Measurements from ENCODE around the gene U2AF2. TPM values are rescaled to one million over a fixed set of nuclear protein-coding genes. Genes with fewer than 3 reads are reported as not detected.

U2AF2 gene
- polyA plus RNA-seq, 1 of the 3 experiments (the other 2 are of a cell fraction) = 321 TPM

DNA sequence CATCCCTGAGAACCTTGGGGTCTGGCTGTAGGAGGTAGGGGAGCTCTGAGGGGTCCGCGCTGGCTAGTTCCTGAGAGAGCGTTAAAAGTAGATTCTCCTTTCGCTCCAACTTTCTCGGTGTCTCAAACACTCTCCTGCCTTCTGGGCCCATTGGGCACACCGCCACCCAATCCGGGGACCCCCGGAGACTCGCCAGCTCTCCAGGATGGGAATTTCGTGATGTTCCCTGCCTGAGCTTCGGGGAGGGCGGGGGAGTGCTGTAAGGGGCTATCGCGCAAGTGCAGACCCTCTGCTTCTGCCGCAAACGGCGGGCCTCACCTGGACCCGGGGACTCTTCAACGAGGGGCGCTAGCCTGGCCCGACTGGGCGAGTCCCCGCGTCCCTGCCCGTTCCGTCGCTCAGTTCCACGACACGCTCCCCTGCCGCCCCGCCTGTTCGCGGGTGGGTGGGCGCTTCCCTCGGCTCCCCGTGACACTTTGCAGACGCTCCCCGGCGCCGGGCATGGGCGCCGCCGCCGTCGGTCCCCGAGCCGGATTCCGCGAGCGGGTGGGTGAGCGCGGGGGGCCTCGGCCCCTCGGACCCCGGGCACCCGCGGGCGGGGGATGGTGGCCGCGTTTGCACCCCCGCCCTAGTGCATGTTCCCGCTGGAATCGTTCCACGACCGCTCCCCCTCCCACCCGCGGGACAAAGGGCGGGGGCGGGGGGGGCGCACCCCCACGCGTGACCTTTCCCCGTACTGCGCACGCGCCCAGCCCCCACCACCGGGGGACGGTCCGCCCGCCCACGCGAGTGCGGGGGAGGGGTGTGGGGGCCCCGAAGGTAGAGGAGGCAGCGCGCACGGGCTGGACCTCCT is 6.9 kb upstream of the U2AF2 start, which contains the start of gene CCDC106:
TSS of gene CCDC106 (plus strand) at position 481 of the 853 bp plus-strand sequence. CDS start 835 bp downstream, outside the sequence.
- Histone ChIP-seq H3K9ac (peak within 1 kb of the TSS; percentile 77), H3K4me1 (ENCODE audit: control insufficient read depth in 1 of 2, insufficient read depth in 2 of 2, low read depth in 1 of 2, low read length in 1 of 2) (peaks cover 8 to 36% of the 10 kb centered on the region in 2 experiments; a peak in 2 of 4 replicates), H3K9me3 (no peaks in the 10 kb centered on the region), H4K20me1 (ENCODE audit: insufficient read depth) (no peaks in the 10 kb centered on the region), H2AFZ (ENCODE audit: low read depth) (peak within 1 kb of the TSS; percentile 83; the same call in 1 of the 2 replicates), H3K4me3 (ENCODE audit: low read depth in 2 of 2, low read length in 1 of 2) (peak within 1 kb of the TSS; percentile 77 to 82), H3K27me3 (ENCODE audit: insufficient read depth) (no peaks in the 10 kb centered on the region), H3K4me2 (peak within 1 kb of the TSS; percentile 96), H3F3A (replicated peaks; ENCODE audit: insufficient read depth) (peaks cover 17% of the 10 kb centered on the region), H3K36me3 (replicated peaks in 1 of 2; ENCODE audit: control insufficient read depth in 1 of 2, insufficient read depth in 2 of 2, low read length in 1 of 2) (peaks cover 3 to 30% of the 10 kb centered on the region in 2 experiments), H3K9me2 (no peaks in the 10 kb centered on the region), H3K27ac (ENCODE audit: low read depth in 2 of 2, low read length in 1 of 2) (peak within 1 kb of the TSS; percentile 27 to 94; a peak in 3 of 4 replicates), H3K79me2 (ENCODE audit: insufficient read depth) (peaks cover 41% of the 10 kb centered on the region)
- ChIA-PET CTCF (interaction anchor here (1.0 to 4.5 kb wide), 5 partner anchors 10 to 507 kb away, joined by 4 to 30 read pairs (median 5); partner anchors contain the start of gene ZNF865), POLR2A (interaction anchor here (0.9 kb wide), 1 partner anchor 23 kb away, joined by 4 read pairs; the partner anchor contains the start of gene ZNF784)
- WGBS (ENCODE audit: low lambda C conversion rate) = 18% methylated on average over 8 of the region's 87 CpGs
- DNase-seq = peak; percentile 93
- TF ChIP-seq NFIC (IDR thresholded peaks at IDR 0.05; ENCODE audit: borderline replicate concordance) (peak; percentile 22; the same call in 1 of the 2 replicates), GATA2 (CRISPR knock-in tag; IDR thresholded peaks at IDR 0.05) (no peak), TAF1 (IDR thresholded peaks at IDR 0.05; ENCODE audit: borderline replicate concordance, low read depth, low read length) (no peak; the same call in 1 of the 2 replicates), POLR2AphosphoS5 (IDR thresholded peaks at IDR 0.05; ENCODE audit: low read depth, low read length) (peak; percentile 23; the same call in 1 of the 2 replicates), ELF1 (IDR thresholded peaks at IDR 0.05) (no peak), FOXJ3 (CRISPR knock-in tag; IDR thresholded peaks at IDR 0.05) (no peak), TEAD4 (IDR thresholded peaks at IDR 0.05; ENCODE audit: borderline replicate concordance, insufficient read depth) (0 out of 2 replicates have a peak, but pooled peaks have one; percentile 28), MEF2A (IDR thresholded peaks at IDR 0.05; ENCODE audit: borderline replicate concordance, low read depth) (no peak), MXI1 (IDR thresholded peaks at IDR 0.05; ENCODE audit: low read depth, low read length) (no peak), FOXM1 (IDR thresholded peaks at IDR 0.05; ENCODE audit: low read depth) (no peak), EZH2phosphoT487 (IDR thresholded peaks at IDR 0.05; ENCODE audit: borderline replicate concordance, low read depth) (no peak), SIN3A (IDR thresholded peaks at IDR 0.05; ENCODE audit: borderline replicate concordance, low read depth, low read length) (no peak), GABPA (IDR thresholded peaks at IDR 0.05; ENCODE audit: low read depth) (no peak), RXRA (IDR thresholded peaks at IDR 0.05; ENCODE audit: borderline replicate concordance, low read depth) (no peak), EP300 (IDR thresholded peaks at IDR 0.05; ENCODE audit: borderline replicate concordance in 1 of 2, low read depth in 1 of 2, low read length in 1 of 2) (0 out of 4 replicates have a peak, but pooled peaks of 1 of the 2 experiments have one; percentile 7), RFX5 (IDR thresholded peaks at IDR 0.05; ENCODE audit: low read length) (no peak), RAD21 (IDR thresholded peaks at IDR 0.05; ENCODE audit: low read length) (no peak), NRF1 (IDR thresholded peaks at IDR 0.05; ENCODE audit: low read depth, low read length) (no peak)
- TF ChIP-seq, protein P1, sequence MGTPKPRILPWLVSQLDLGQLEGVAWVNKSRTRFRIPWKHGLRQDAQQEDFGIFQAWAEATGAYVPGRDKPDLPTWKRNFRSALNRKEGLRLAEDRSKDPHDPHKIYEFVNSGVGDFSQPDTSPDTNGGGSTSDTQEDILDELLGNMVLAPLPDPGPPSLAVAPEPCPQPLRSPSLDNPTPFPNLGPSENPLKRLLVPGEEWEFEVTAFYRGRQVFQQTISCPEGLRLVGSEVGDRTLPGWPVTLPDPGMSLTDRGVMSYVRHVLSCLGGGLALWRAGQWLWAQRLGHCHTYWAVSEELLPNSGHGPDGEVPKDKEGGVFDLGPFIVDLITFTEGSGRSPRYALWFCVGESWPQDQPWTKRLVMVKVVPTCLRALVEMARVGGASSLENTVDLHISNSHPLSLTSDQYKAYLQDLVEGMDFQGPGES (IDR thresholded peaks at IDR 0.05; ENCODE audit: low read depth, low read length) = peak; percentile 86
- TF ChIP-seq, protein P2, sequence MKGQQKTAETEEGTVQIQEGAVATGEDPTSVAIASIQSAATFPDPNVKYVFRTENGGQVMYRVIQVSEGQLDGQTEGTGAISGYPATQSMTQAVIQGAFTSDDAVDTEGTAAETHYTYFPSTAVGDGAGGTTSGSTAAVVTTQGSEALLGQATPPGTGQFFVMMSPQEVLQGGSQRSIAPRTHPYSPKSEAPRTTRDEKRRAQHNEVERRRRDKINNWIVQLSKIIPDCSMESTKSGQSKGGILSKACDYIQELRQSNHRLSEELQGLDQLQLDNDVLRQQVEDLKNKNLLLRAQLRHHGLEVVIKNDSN (IDR thresholded peaks at IDR 0.05; ENCODE audit: borderline replicate concordance, low read depth) = no peak
- TF ChIP-seq, protein P3, sequence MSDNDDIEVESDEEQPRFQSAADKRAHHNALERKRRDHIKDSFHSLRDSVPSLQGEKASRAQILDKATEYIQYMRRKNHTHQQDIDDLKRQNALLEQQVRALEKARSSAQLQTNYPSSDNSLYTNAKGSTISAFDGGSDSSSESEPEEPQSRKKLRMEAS (IDR thresholded peaks at IDR 0.05; ENCODE audit: low read depth) = no peak
- TF ChIP-seq, protein P4, sequence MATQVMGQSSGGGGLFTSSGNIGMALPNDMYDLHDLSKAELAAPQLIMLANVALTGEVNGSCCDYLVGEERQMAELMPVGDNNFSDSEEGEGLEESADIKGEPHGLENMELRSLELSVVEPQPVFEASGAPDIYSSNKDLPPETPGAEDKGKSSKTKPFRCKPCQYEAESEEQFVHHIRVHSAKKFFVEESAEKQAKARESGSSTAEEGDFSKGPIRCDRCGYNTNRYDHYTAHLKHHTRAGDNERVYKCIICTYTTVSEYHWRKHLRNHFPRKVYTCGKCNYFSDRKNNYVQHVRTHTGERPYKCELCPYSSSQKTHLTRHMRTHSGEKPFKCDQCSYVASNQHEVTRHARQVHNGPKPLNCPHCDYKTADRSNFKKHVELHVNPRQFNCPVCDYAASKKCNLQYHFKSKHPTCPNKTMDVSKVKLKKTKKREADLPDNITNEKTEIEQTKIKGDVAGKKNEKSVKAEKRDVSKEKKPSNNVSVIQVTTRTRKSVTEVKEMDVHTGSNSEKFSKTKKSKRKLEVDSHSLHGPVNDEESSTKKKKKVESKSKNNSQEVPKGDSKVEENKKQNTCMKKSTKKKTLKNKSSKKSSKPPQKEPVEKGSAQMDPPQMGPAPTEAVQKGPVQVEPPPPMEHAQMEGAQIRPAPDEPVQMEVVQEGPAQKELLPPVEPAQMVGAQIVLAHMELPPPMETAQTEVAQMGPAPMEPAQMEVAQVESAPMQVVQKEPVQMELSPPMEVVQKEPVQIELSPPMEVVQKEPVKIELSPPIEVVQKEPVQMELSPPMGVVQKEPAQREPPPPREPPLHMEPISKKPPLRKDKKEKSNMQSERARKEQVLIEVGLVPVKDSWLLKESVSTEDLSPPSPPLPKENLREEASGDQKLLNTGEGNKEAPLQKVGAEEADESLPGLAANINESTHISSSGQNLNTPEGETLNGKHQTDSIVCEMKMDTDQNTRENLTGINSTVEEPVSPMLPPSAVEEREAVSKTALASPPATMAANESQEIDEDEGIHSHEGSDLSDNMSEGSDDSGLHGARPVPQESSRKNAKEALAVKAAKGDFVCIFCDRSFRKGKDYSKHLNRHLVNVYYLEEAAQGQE (IDR thresholded peaks at IDR 0.05; ENCODE audit: low read depth, low read length) = 0 out of 2 replicates have a peak, but pooled peaks have one; percentile 4
- TF ChIP-seq, protein P5, sequence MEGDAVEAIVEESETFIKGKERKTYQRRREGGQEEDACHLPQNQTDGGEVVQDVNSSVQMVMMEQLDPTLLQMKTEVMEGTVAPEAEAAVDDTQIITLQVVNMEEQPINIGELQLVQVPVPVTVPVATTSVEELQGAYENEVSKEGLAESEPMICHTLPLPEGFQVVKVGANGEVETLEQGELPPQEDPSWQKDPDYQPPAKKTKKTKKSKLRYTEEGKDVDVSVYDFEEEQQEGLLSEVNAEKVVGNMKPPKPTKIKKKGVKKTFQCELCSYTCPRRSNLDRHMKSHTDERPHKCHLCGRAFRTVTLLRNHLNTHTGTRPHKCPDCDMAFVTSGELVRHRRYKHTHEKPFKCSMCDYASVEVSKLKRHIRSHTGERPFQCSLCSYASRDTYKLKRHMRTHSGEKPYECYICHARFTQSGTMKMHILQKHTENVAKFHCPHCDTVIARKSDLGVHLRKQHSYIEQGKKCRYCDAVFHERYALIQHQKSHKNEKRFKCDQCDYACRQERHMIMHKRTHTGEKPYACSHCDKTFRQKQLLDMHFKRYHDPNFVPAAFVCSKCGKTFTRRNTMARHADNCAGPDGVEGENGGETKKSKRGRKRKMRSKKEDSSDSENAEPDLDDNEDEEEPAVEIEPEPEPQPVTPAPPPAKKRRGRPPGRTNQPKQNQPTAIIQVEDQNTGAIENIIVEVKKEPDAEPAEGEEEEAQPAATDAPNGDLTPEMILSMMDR (IDR thresholded peaks at IDR 0.05) = no peak
